Osteocyte (in vitro differentiated cells): ENCODE measurements around the gene CNKSR3. TPM values are rescaled to one million over a fixed set of nuclear protein-coding genes. Genes with fewer than 3 reads are reported as not detected.
"Not testable (repeated sequence)": the region's sequence is repeated elsewhere in the genome, so short reads cannot be mapped to it uniquely, and the experiment has no call there.

Experiments
- DNase-seq: peaks from one replicate; pipeline ENCODE4 v3.0.0; 2021; ENCODE audit warnings: mixed read lengths; ENCODE audit not compliant: unreplicated experiment; ENCODE audit errors: extremely low spot score
- H3K27ac Mint-ChIP-seq: one replicate; pipeline ENCODE4 v1.8.0; 2021; ENCODE audit warnings: mild to moderate bottlenecking, mixed read lengths; ENCODE audit not compliant: unreplicated experiment
- H3K27me3 Mint-ChIP-seq: one replicate; pipeline ENCODE4 v1.8.0; 2021; ENCODE audit warnings: mixed read lengths; ENCODE audit not compliant: unreplicated experiment
- H3K36me3 Mint-ChIP-seq: one replicate; pipeline ENCODE4 v1.8.0; 2021; ENCODE audit warnings: mixed read lengths; ENCODE audit not compliant: unreplicated experiment
- H3K4me1 Mint-ChIP-seq: one replicate; pipeline ENCODE4 v1.8.0; 2021; ENCODE audit warnings: mixed read lengths; ENCODE audit not compliant: unreplicated experiment
- H3K4me3 Mint-ChIP-seq: one replicate; pipeline ENCODE4 v1.8.0; 2021; ENCODE audit warnings: mild to moderate bottlenecking, moderate library complexity, mixed read lengths; ENCODE audit not compliant: unreplicated experiment
- H3K9me3 Mint-ChIP-seq: one replicate; pipeline ENCODE4 v1.8.0; 2021; ENCODE audit warnings: mixed read lengths; ENCODE audit not compliant: unreplicated experiment
- total RNA-seq: library from RNA; stranded (reverse); gene quantifications from 2 replicates; pipeline ENCODE4 v1.2.1, GENCODE V29; 2021
- TF ChIP-seq, protein P1 (sequence below): fragments of 200-600 bp; sonication (generic); IDR thresholded peaks from 2 replicates; pipeline ENCODE4 v1.5.0; 2021; ENCODE audit warnings: antibody characterized with exemption, mild to moderate bottlenecking, moderate library complexity

CNKSR3 gene
- total RNA-seq, 1 donor from 2014 or later, result 14.6 TPM

DNA sequence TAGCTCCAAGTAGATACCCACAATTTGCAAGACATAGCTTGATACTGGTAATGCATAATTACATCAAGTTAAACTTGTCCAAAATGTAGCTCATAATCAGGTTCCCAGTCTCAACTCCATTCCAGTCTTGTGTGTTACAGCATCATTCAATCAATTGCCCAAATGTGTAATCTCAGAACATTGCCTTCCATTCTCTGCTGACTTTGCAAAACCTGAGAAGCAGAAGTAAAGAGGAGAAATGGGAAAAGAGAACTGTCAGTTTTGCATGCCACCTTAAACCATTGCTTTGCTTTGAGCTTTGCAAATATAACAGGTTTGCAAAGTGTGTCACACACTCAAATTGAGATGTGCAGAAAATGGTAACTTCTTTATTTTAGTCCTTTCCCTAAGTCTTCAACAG is 40.3 kb upstream of the CNKSR3 start:
- no peaks in the 10 kb centered on the region for H3K27me3 Mint-ChIP-seq
- TF ChIP-seq, protein P1, sequence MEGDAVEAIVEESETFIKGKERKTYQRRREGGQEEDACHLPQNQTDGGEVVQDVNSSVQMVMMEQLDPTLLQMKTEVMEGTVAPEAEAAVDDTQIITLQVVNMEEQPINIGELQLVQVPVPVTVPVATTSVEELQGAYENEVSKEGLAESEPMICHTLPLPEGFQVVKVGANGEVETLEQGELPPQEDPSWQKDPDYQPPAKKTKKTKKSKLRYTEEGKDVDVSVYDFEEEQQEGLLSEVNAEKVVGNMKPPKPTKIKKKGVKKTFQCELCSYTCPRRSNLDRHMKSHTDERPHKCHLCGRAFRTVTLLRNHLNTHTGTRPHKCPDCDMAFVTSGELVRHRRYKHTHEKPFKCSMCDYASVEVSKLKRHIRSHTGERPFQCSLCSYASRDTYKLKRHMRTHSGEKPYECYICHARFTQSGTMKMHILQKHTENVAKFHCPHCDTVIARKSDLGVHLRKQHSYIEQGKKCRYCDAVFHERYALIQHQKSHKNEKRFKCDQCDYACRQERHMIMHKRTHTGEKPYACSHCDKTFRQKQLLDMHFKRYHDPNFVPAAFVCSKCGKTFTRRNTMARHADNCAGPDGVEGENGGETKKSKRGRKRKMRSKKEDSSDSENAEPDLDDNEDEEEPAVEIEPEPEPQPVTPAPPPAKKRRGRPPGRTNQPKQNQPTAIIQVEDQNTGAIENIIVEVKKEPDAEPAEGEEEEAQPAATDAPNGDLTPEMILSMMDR, result no peak
- no peaks in the 10 kb centered on the region for H3K9me3 Mint-ChIP-seq
- no peaks in the 10 kb centered on the region for H3K36me3 Mint-ChIP-seq
- no peak for DNase-seq
- peaks cover 35% of the 10 kb centered on the region for H3K4me1 Mint-ChIP-seq
- H3K4me3 Mint-ChIP-seq, result no peak overlapping the region
- H3K27ac Mint-ChIP-seq, result no peak overlapping the region

DNA sequence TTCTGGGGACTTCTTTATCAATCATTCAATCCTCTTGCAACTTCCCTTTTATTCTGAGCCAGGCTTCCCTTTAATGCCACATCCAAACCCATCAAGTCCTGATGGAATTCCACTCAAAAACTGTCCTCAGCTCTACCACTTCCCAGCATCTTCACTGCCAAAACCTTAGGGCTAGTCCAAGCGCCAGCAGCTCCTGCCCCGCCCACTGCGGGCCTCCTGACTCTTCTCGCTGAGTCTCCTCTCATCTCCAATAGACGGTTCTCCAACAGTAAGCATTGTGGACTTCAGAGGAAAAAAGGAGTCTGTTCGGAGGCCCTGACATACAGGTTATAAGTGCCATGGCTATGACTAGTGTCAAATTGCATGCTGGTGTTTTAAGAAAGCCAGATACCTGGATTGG is 38.7 kb upstream of the CNKSR3 start:
- no peak for DNase-seq
- H3K27ac Mint-ChIP-seq, result no peak overlapping the region

DNA sequence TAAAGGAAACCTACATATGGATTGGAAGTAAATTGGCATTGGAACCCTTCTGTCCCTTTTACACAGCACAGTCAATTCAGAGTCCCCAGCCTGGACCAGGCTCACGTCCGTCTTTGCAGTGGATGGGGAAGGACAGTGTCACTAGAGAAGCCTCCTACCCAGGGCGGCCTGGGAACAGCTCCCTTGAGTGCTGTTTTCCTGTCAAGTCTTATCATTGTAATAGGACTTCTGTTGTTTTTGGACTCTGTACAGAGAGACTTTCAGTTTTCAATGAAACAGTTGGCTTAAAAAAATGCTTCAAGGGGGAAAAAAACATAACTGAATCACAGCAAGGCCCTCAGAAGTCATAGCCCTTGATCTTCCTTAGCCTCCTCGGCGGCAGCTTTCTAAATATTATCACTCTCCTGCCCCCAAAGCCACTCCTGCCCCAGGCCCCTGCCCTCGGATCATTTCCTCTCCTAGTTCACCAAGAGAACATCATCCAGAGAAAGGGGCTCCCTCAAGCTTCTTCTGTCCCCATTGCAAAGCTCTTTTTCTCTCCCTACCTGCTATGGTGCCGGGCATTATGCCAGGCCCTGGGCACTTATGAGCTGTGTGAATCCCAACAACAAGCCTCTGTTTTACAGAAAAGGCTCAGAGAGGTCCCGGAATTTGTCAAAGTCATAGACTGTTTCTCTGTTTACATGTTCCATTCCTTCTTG is 37.8 kb upstream of the CNKSR3 start:
- DNase-seq, result no peak
- Mint-ChIP-seq H3K27me3 (no peaks in the 10 kb centered on the region), H3K9me3 (no peaks in the 10 kb centered on the region), H3K27ac (peak overlapping the region; percentile 64), H3K36me3 (no peaks in the 10 kb centered on the region), H3K4me3 (peak overlapping the region; percentile 8), H3K4me1 (peaks cover 28% of the 10 kb centered on the region)
- TF ChIP-seq, protein P1, result no peak

More for the DNA sequence above, 38.7 kb upstream of the CNKSR3 start:
- no peaks in the 10 kb centered on the region for H3K9me3 Mint-ChIP-seq
- peaks cover 22% of the 10 kb centered on the region for H3K4me1 Mint-ChIP-seq
- TF ChIP-seq, protein P1, result no peak
- H3K36me3 Mint-ChIP-seq, result no peaks in the 10 kb centered on the region
- no peaks in the 10 kb centered on the region for H3K27me3 Mint-ChIP-seq
- H3K4me3 Mint-ChIP-seq, result no peak overlapping the region

DNA sequence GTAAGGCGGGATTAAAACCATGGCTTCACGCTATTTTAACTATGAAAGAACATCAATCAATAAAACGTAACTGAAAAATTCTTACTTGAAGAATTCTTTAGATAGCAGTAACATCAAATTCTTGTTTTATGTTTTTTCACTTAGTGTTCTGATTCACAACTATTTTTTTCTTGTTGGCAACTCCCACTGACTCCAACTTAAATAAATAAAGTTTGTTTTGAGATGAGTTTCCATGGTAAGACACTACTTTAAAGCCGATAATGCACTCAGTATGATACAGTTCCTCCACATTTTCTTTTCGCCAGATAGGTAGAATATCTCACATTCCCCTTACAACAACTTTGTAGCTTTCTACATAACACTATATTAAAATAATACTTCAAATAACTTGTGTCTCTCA is 33.1 kb upstream of the CNKSR3 start:
- no peaks in the 10 kb centered on the region for H3K36me3 Mint-ChIP-seq
- peak overlapping the region; percentile 59 for H3K27ac Mint-ChIP-seq
- TF ChIP-seq, protein P1, result no peak
- no peak overlapping the region for H3K4me3 Mint-ChIP-seq
- H3K4me1 Mint-ChIP-seq, result peaks cover 31% of the 10 kb centered on the region
- no peaks in the 10 kb centered on the region for H3K27me3 Mint-ChIP-seq
- no peaks in the 10 kb centered on the region for H3K9me3 Mint-ChIP-seq
- DNase-seq, result no peak

DNA sequence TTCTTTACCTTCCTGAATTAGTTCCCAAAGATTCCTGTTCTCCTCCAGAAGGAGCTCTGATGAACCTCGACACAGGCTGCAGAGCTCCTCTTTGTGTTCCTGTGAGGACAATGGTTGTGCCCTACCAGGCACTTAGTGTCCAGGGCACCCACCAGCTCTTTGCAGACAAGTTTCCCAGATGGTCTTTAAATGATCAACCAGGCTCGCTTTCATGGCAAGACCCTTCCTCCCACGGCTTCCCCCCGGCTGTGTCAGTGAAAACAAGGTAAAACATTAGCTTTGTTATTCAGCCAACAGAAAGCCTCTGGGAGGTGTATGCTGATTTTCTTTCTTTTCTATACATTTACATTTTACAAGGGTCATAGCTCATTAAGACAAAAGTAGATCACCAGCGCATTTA is 32.3 kb upstream of the CNKSR3 start:
- Mint-ChIP-seq H3K36me3 (no peaks in the 10 kb centered on the region), H3K9me3 (no peaks in the 10 kb centered on the region), H3K27me3 (peaks cover 2% of the 10 kb centered on the region), H3K4me3 (no peak overlapping the region), H3K27ac (no peak overlapping the region), H3K4me1 (peaks cover 25% of the 10 kb centered on the region)
- TF ChIP-seq, protein P1, result no peak
- DNase-seq, result no peak

DNA sequence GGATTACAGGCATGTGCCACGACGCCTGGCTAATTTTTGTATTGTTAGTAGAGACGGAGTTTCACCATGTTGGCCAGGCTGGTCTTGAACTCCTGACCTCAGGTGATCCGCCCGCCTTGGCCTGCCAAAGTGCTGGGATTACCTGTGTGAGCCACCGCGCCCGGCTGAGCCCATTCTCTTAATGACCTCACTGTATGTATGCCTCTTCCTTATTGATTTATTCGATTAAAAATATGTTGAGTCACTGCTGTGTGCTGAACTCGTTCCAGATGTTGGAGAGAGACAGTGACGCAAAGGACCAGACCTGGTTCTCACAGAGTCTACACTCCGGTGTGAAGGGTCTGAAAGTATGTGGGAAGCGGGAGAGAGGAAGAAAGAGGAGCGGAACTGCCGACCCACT is 31.4 kb upstream of the CNKSR3 start:
- peaks cover 24% of the 10 kb centered on the region for H3K4me1 Mint-ChIP-seq
- not testable (repeated sequence) for H3K27me3 Mint-ChIP-seq, H3K9me3 Mint-ChIP-seq, H3K27ac Mint-ChIP-seq, H3K4me3 Mint-ChIP-seq, H3K36me3 Mint-ChIP-seq, DNase-seq
